Natural killer cell (primary cell): ENCODE results near the gene RAPGEF2. TPM values are rescaled to one million over a fixed set of nuclear protein-coding genes. Genes with fewer than 3 reads are reported as not detected.

Experiments
- ATAC-seq, 3 donors: fragments of 150-1000 bp in 2 of 3; fragments of 200-7000 bp in 1 of 3; cut with Tn5 transposase; 1 replicate in 1 of 3; 2 replicates in 2 of 3; pipeline ENCODE4 v1.10.0; 2021; ENCODE audit warnings: mild to moderate bottlenecking in 2 of 3, moderate library complexity in 2 of 3
- DNase-seq, 2 donors: peaks; one replicate each; pipeline versions ENCODE4 v3.0.0 to v3.0.0-alpha.2; 2013 to 2021; ENCODE audit warnings: mixed read lengths in 1 of 2
- H3K27ac ChIP-seq: one replicate; pipeline ENCODE4 v1.5.1; 2013; ENCODE audit warnings: mild to moderate bottlenecking, low read length
- H3K27me3 ChIP-seq: one replicate; pipeline ENCODE4 v1.6.1; 2013; ENCODE audit warnings: low read length; ENCODE audit not compliant: control insufficient read depth, insufficient read depth
- H3K36me3 ChIP-seq: one replicate; pipeline ENCODE4 v1.6.1; 2013; ENCODE audit warnings: low read length; ENCODE audit not compliant: control insufficient read depth, insufficient read depth
- H3K4me1 ChIP-seq: one replicate; pipeline ENCODE4 v1.6.1; 2013; ENCODE audit warnings: low read length; ENCODE audit not compliant: control insufficient read depth, insufficient read depth
- H3K4me3 ChIP-seq: one replicate; pipeline ENCODE4 v1.5.1; 2013; ENCODE audit warnings: low read length
- H3K9me3 ChIP-seq: one replicate; pipeline ENCODE4 v1.6.1; 2013; ENCODE audit warnings: low read length; ENCODE audit not compliant: control insufficient read depth, insufficient read depth
- H3K27ac Mint-ChIP-seq, 2 donors: one replicate each; pipeline ENCODE4 v1.8.0; 2022; ENCODE audit warnings: mild to moderate bottlenecking in 2 of 2, mixed read lengths in 2 of 2, moderate library complexity in 1 of 2
- H3K27me3 Mint-ChIP-seq, 2 donors: one replicate each; pipeline ENCODE4 v1.8.0; 2022; ENCODE audit warnings: low read depth in 2 of 2, mixed read lengths in 2 of 2
- H3K36me3 Mint-ChIP-seq: one replicate; pipeline ENCODE4 v1.8.0; 2022; ENCODE audit warnings: mixed read lengths
- H3K4me1 Mint-ChIP-seq, 2 donors: one replicate each; pipeline ENCODE4 v1.8.0; 2022; ENCODE audit warnings: mixed read lengths in 2 of 2
- H3K4me3 Mint-ChIP-seq: one replicate; pipeline ENCODE4 v1.8.0; 2022; ENCODE audit warnings: mild to moderate bottlenecking, moderate library complexity, mixed read lengths
- H3K9me3 Mint-ChIP-seq, 2 donors: one replicate each; pipeline ENCODE4 v1.8.0; 2022; ENCODE audit warnings: mixed read lengths in 2 of 2
- WGBS: methylation state at CpG from one replicate; pipeline ENCODE4 v1.1.7; 2013; ENCODE audit warnings: missing lambda C conversion rate; ENCODE audit not compliant: insufficient coverage; 5-methylcytosine and 5-hydroxymethylcytosine counted together
- intact Hi-C: fragments of 100-400 bp; cut with micrococcal nuclease; formaldehyde crosslinking; loops from one replicate; pipeline ENCODE4 v1.14.2; 2022
- total RNA-seq, 4 donors: library from RNA; stranded (reverse); fragments of 120-200 nt in 1 of 4; gene quantifications; one replicate each; pipeline versions ENCODE4 v1.2.3 to v1.2.4, GENCODE V29; 2013 to 2022
- TF ChIP-seq, protein P1 (sequence below): fragments of 200-600 bp; IDR thresholded peaks from one replicate; pipeline ENCODE4 v1.8.0; 2022; ENCODE audit warnings: antibody characterized with exemption

RAPGEF2 gene
- total RNA-seq, 3 donors from 2014 or later (not counting 1 experiment from before 2014, with no cell fraction given): 21.9 to 55.6 (median 27.6) TPM

GRCh38 chr4:159219862-159220261, 117.0 kb downstream of the RAPGEF2 start:
- Histone ChIP-seq H3K9me3 (no peaks in the 10 kb centered on the region), H3K27me3 (no peaks in the 10 kb centered on the region), H3K4me1 (no peaks in the 10 kb centered on the region), H3K27ac (no peak overlapping the region), H3K4me3 (no peak overlapping the region), H3K36me3 (no peaks in the 10 kb centered on the region)
- TF ChIP-seq, protein P1, sequence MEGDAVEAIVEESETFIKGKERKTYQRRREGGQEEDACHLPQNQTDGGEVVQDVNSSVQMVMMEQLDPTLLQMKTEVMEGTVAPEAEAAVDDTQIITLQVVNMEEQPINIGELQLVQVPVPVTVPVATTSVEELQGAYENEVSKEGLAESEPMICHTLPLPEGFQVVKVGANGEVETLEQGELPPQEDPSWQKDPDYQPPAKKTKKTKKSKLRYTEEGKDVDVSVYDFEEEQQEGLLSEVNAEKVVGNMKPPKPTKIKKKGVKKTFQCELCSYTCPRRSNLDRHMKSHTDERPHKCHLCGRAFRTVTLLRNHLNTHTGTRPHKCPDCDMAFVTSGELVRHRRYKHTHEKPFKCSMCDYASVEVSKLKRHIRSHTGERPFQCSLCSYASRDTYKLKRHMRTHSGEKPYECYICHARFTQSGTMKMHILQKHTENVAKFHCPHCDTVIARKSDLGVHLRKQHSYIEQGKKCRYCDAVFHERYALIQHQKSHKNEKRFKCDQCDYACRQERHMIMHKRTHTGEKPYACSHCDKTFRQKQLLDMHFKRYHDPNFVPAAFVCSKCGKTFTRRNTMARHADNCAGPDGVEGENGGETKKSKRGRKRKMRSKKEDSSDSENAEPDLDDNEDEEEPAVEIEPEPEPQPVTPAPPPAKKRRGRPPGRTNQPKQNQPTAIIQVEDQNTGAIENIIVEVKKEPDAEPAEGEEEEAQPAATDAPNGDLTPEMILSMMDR: no peak
- Mint-ChIP-seq H3K27me3 (no peaks in the 10 kb centered on the region), H3K4me1 (peaks cover 4 to 12% of the 10 kb centered on the region in 2 donors), H3K9me3 (no peaks in the 10 kb centered on the region), H3K4me3 (no peak overlapping the region), H3K36me3 (no peaks in the 10 kb centered on the region), H3K27ac (no peak overlapping the region)
- no CpG with 5 or more reads among the region's 1 CpG for WGBS
- DNase-seq (no peak), ATAC-seq (no peak)
- intact Hi-C loops: no loop called here

DNA sequence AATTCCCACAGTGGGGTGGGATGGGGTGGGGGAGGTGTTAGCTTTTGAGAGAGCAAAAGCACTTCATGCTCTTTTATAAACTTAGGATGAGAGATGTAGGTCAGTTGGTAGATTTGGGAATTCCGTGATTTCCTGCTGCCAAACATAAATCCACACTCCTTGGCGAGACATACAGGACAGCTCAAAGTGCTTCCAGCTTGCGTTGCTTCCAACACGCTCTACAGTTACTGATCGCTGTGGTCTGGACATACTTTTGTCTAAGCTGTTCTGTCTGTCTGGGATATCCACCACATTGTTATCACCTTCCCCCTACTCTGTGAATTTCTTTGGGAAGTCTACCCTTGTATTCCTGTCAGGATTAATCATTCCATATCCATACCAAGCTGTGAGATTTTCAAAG, 117.5 kb downstream of the RAPGEF2 start:
- intact Hi-C loops: no loop called here
- H3K4me3 Mint-ChIP-seq: no peak overlapping the region
- no peak overlapping the region for H3K27ac Mint-ChIP-seq
- no peaks in the 10 kb centered on the region for H3K36me3 Mint-ChIP-seq
- WGBS: 96% methylated on average over 5 of the region's 5 CpGs
- ATAC-seq (no peak), DNase-seq (no peak)
- H3K9me3 Mint-ChIP-seq: no peaks in the 10 kb centered on the region
- Histone ChIP-seq H3K9me3 (no peaks in the 10 kb centered on the region), H3K4me3 (no peak overlapping the region), H3K27ac (no peak overlapping the region), H3K36me3 (no peaks in the 10 kb centered on the region), H3K4me1 (no peaks in the 10 kb centered on the region), H3K27me3 (no peaks in the 10 kb centered on the region)
- peaks cover 4 to 12% of the 10 kb centered on the region in 2 donors for H3K4me1 Mint-ChIP-seq
- TF ChIP-seq, protein P1: no peak
- no peaks in the 10 kb centered on the region for H3K27me3 Mint-ChIP-seq

DNA sequence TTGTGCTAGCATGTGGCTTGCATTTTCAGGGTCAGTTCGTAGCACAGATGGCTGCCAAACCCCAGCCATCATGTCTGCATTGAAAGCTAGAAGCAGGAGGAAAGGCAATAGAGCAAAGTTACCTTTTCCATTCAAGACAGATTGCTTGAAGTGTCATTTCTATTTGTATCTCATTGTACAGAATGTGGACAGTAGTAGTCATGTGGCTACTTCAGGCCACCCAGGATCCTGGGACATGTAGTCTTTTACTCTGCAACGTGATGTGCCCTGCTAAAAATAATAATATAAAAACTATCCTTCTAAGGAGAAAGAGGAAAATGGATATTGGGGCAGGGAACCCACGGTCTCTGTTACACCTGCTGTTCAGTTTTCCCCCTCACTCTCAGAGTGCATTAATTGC, 118.4 kb downstream of the RAPGEF2 start:
- TF ChIP-seq, protein P1: no peak
- ATAC-seq: no peak
- Histone ChIP-seq H3K27ac (no peak overlapping the region), H3K4me1 (no peaks in the 10 kb centered on the region), H3K4me3 (no peak overlapping the region), H3K36me3 (no peaks in the 10 kb centered on the region), H3K27me3 (no peaks in the 10 kb centered on the region), H3K9me3 (no peaks in the 10 kb centered on the region)
- WGBS: 87% methylated on average over 2 of the region's 3 CpGs
- no peaks in the 10 kb centered on the region for H3K36me3 Mint-ChIP-seq
- no peak overlapping the region for H3K27ac Mint-ChIP-seq
- no peak overlapping the region for H3K4me3 Mint-ChIP-seq
- H3K9me3 Mint-ChIP-seq: no peaks in the 10 kb centered on the region
- no peak for DNase-seq
- intact Hi-C loops: no loop called here
- H3K27me3 Mint-ChIP-seq: no peaks in the 10 kb centered on the region
- H3K4me1 Mint-ChIP-seq: peaks cover 4 to 9% of the 10 kb centered on the region in 2 donors

- 93% methylated on average over 3 of the region's 4 CpGs for WGBS
- intact Hi-C loops: no loop called here
- no peak overlapping the region for H3K27ac Mint-ChIP-seq
Measured at GRCh38 chr4:159222043-159222552, 119.2 kb downstream of the RAPGEF2 start.

More at GRCh38 chr4:159222043-159222552, 119.2 kb downstream of the RAPGEF2 start:
- Mint-ChIP-seq H3K4me3 (no peak overlapping the region), H3K9me3 (no peaks in the 10 kb centered on the region), H3K27me3 (no peaks in the 10 kb centered on the region), H3K36me3 (no peaks in the 10 kb centered on the region), H3K4me1 (peaks cover 4 to 5% of the 10 kb centered on the region in 2 donors)
- H3K27me3 ChIP-seq: no peaks in the 10 kb centered on the region
- no peak overlapping the region for H3K4me3 ChIP-seq
- H3K4me1 ChIP-seq: no peaks in the 10 kb centered on the region
- H3K9me3 ChIP-seq: no peaks in the 10 kb centered on the region
- DNase-seq (no peak), ATAC-seq (no peak)
- H3K36me3 ChIP-seq: no peaks in the 10 kb centered on the region
- H3K27ac ChIP-seq: no peak overlapping the region
- TF ChIP-seq, protein P1: no peak
